ENCODE data around the gene ZER1. TPM values are rescaled to one million over a fixed set of nuclear protein-coding genes. Genes with fewer than 3 reads are reported as not detected.

The ZER1 gene
- total and polyA plus RNA-seq, 2 of the 8 experiments (the other 6 are each of a cell fraction or from before 2014, with no cell fraction given), result 20.5 to 26.6 TPM

- TF ChIP-seq CHD7 (IDR thresholded peaks at IDR 0.05; ENCODE audit: insufficient replicate concordance, low read length) (no peak), CHD2 (IDR thresholded peaks at IDR 0.05; ENCODE audit: low read length) (no peak), ZNF274 (IDR thresholded peaks at IDR 0.05; ENCODE audit: borderline replicate concordance, extremely low read depth, low read length) (no peak)
Measured at GRCh38 chr9:128715436-128715750, 56.3 kb downstream of the ZER1 start (continued).
